Measurements from ENCODE around the gene PALM3.
"Not testable (repeated sequence)": the region's sequence is repeated elsewhere in the genome, so short reads cannot be mapped to it uniquely, and the experiment has no call there.

Gene PALM3

GRCh38 chr19:14035159-14035558 lies 26.7 kb downstream of the PALM3 start:
- H3K4me3 ChIP-seq (ENCODE audit: low read depth, low read length); DNase-seq (ENCODE audit: low read depth, low spot score); in situ Hi-C loops (cut with HindIII; ENCODE audit: low sequenced_read_pairs): not testable (repeated sequence)
- TF ChIP-seq, protein P1, sequence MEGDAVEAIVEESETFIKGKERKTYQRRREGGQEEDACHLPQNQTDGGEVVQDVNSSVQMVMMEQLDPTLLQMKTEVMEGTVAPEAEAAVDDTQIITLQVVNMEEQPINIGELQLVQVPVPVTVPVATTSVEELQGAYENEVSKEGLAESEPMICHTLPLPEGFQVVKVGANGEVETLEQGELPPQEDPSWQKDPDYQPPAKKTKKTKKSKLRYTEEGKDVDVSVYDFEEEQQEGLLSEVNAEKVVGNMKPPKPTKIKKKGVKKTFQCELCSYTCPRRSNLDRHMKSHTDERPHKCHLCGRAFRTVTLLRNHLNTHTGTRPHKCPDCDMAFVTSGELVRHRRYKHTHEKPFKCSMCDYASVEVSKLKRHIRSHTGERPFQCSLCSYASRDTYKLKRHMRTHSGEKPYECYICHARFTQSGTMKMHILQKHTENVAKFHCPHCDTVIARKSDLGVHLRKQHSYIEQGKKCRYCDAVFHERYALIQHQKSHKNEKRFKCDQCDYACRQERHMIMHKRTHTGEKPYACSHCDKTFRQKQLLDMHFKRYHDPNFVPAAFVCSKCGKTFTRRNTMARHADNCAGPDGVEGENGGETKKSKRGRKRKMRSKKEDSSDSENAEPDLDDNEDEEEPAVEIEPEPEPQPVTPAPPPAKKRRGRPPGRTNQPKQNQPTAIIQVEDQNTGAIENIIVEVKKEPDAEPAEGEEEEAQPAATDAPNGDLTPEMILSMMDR (IDR thresholded peaks at IDR 0.05; ENCODE audit: low read depth, low read length): peak; percentile 10

- TF ChIP-seq, protein P1 (IDR thresholded peaks at IDR 0.05; ENCODE audit: low read depth, low read length): no peak
- no peak overlapping the region for H3K4me3 ChIP-seq (ENCODE audit: low read depth, low read length)
- in situ Hi-C loops (cut with HindIII; ENCODE audit: low sequenced_read_pairs): no loop called here
- no peak for DNase-seq (ENCODE audit: low read depth, low spot score)
Observed at GRCh38 chr19:14033946-14034345, 27.9 kb downstream of the PALM3 start.

- DNase-seq (ENCODE audit: low read depth, low spot score): peak; percentile 30
- in situ Hi-C loops (cut with HindIII; ENCODE audit: low sequenced_read_pairs): no loop called here
- peak within 1 kb of the TSS; percentile 56 for H3K4me3 ChIP-seq (ENCODE audit: low read depth, low read length)
- TF ChIP-seq, protein P1 (IDR thresholded peaks at IDR 0.05; ENCODE audit: low read depth, low read length): peak; percentile 83
Observed at GRCh38 chr19:14031719-14032480, 30.0 kb downstream of the PALM3 start, which contains the start of gene IL27RA. TSS of gene IL27RA (plus strand) at chr19:14031762. CDS start at chr19:14031873, 111 bp downstream.

- H3K4me3 ChIP-seq (ENCODE audit: low read depth, low read length): peak overlapping the region; percentile 56
- in situ Hi-C loops (cut with HindIII; ENCODE audit: low sequenced_read_pairs): no loop called here
Observed at GRCh38 chr19:14030997-14031718, 30.7 kb downstream of the PALM3 start.

DNA sequence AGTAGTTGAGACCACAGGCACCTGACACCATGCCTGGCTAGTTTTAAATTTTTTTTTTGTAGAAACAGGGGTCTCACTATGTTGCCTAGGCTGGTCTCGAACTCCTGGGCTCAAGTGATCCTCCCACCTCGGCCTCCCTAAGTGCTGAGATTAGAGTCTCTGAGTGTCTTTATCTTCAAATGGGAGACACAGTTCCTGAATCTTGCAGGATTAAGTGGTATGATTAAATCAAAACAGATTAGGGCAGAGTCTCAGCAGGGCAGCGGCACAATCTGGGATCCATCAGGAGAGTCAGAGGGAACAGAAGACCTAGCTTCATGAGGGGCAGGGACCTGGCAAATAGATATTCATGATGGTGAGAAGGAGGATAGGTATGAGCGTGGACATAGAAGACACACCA lies 33.0 kb downstream of the PALM3 start:
- in situ Hi-C loops (cut with HindIII; ENCODE audit: low sequenced_read_pairs): no loop called here
- TF ChIP-seq, protein P1 (IDR thresholded peaks at IDR 0.05; ENCODE audit: low read depth, low read length): no peak
- DNase-seq (ENCODE audit: low read depth, low spot score): no peak
- H3K4me3 ChIP-seq (ENCODE audit: low read depth, low read length): no peak overlapping the region

More at GRCh38 chr19:14030997-14031718, 30.7 kb downstream of the PALM3 start:
- no peak for DNase-seq (ENCODE audit: low read depth, low spot score)
- TF ChIP-seq, protein P1 (IDR thresholded peaks at IDR 0.05; ENCODE audit: low read depth, low read length): no peak

- H3K4me3 ChIP-seq (ENCODE audit: low read depth, low read length): no peak within 1 kb of the TSS
- DNase-seq (ENCODE audit: low read depth, low spot score): no peak
- TF ChIP-seq, protein P1 (IDR thresholded peaks at IDR 0.05; ENCODE audit: low read depth, low read length): no peak
- in situ Hi-C loops (cut with HindIII; ENCODE audit: low sequenced_read_pairs): no loop called here
Observed at GRCh38 chr19:14027856-14028450, 33.9 kb downstream of the PALM3 start, which contains the start of gene RLN3. TSS of gene RLN3 (plus strand) at chr19:14028148. CDS start at chr19:14028205, 57 bp downstream.

GRCh38 chr19:14026652-14027192 lies 35.2 kb downstream of the PALM3 start:
- in situ Hi-C loops (cut with HindIII; ENCODE audit: low sequenced_read_pairs); DNase-seq (ENCODE audit: low read depth, low spot score): not testable (repeated sequence)

More at GRCh38 chr19:14026652-14027192, 35.2 kb downstream of the PALM3 start:
- not testable (repeated sequence) for H3K4me3 ChIP-seq (ENCODE audit: low read depth, low read length)
